Endothelial cell of umbilical vein (primary cell): ENCODE measurements around the gene ADARB2.

Experiments used
- POLR2A ChIP-seq: IDR thresholded peaks from 2 replicates; pipeline ENCODE4 v1.6.1; 2012; ENCODE audit warnings: low read depth, mild to moderate bottlenecking, control low read depth, low read length
- POLR2AphosphoS5 ChIP-seq: IDR thresholded peaks from 2 replicates; pipeline ENCODE4 v1.6.1; 2012; ENCODE audit warnings: low read depth, mild to moderate bottlenecking, control low read depth, low read length, moderate library complexity; ENCODE audit not compliant: insufficient read depth

GRCh38 chr10:1545524-1545923 is 191.8 kb downstream of the ADARB2 start:
- no peak for TF ChIP-seq POLR2A
- TF ChIP-seq POLR2AphosphoS5, result no peak
